Right forelimb (tissue), 1 donor: ENCODE results near the gene INKA1.

ENCODE experiments used
- DNase-seq: peaks from one replicate; pipeline ENCODE4 v3.0.0-alpha.2; 2018

The INKA1 gene

GRCh38 chr3:49787182-49787464 lies 15.9 kb upstream of the INKA1 start:
- DNase-seq = no peak

GRCh38 chr3:49787536-49787935 lies 15.5 kb upstream of the INKA1 start:
- DNase-seq = no peak

- DNase-seq = no peak
Measured at GRCh38 chr3:49788056-49788455, 15.0 kb upstream of the INKA1 start.

- DNase-seq = no peak
Measured at GRCh38 chr3:49790626-49791411, 12.2 kb upstream of the INKA1 start.

GRCh38 chr3:49791571-49791970 lies 11.5 kb upstream of the INKA1 start:
- no peak for DNase-seq

- DNase-seq = no peak
Measured at GRCh38 chr3:49792371-49793150, 10.5 kb upstream of the INKA1 start.

GRCh38 chr3:49793486-49794085 lies 9.5 kb upstream of the INKA1 start:
- no peak for DNase-seq

GRCh38 chr3:49794431-49794830 lies 8.6 kb upstream of the INKA1 start:
- no peak for DNase-seq

- DNase-seq = no peak
Measured at GRCh38 chr3:49794926-49795905, 7.8 kb upstream of the INKA1 start.

GRCh38 chr3:49799105-49799504 lies 4.0 kb upstream of the INKA1 start:
- DNase-seq = no peak

- DNase-seq = no peak
Measured at GRCh38 chr3:49799761-49800160, 3.3 kb upstream of the INKA1 start, which contains the start of gene CDHR4. CDHR4 (minus strand) TSS chr3:49799873; CDS start chr3:49799812, 61 bp downstream.

- DNase-seq = no peak
Measured at GRCh38 chr3:49801160-49801559, 1.9 kb upstream of the INKA1 start.

GRCh38 chr3:49803465-49804140 lies 542 bp downstream of the INKA1 start:
- no peak for DNase-seq

- DNase-seq = peak; percentile 60
Measured at GRCh38 chr3:49804141-49805041, 1.3 kb downstream of the INKA1 start.

GRCh38 chr3:49805367-49805782 lies 2.3 kb downstream of the INKA1 start:
- DNase-seq = peak; percentile 89

GRCh38 chr3:49805897-49806701 lies 3.0 kb downstream of the INKA1 start:
- peak; percentile 90 for DNase-seq

GRCh38 chr3:49806850-49807249 lies 3.8 kb downstream of the INKA1 start:
- no peak for DNase-seq

- DNase-seq = no peak
Measured at GRCh38 chr3:49807431-49808114, 4.5 kb downstream of the INKA1 start.

GRCh38 chr3:49812916-49813496 lies 9.9 kb downstream of the INKA1 start:
- no peak for DNase-seq
